ENCODE measurements around the gene ATF7IP2. TPM values are rescaled to one million over a fixed set of nuclear protein-coding genes. Genes with fewer than 3 reads are reported as not detected.

ATF7IP2 gene
- total RNA-seq, 1 experiment from 2014 or later: 7.4 TPM

GRCh38 chr16:10466861-10467260, 81.0 kb downstream of the ATF7IP2 start:
- ATAC-seq (no peak), DNase-seq (ENCODE audit: low read depth, low spot score) (no peak)
- Histone ChIP-seq H3K4me3 (replicated peaks in 1 of 2; ENCODE audit: low read depth in 1 of 2, low read length in 2 of 2) (no peak overlapping the region), H4K20me1 (ENCODE audit: insufficient read depth) (no peaks in the 10 kb centered on the region), H3K9me2 (ENCODE audit: insufficient read depth) (no peaks in the 10 kb centered on the region), H3K36me3 (ENCODE audit: control insufficient read depth in 1 of 2, insufficient read depth in 2 of 2, low read length in 2 of 2) (no peaks in the 10 kb centered on the region), H3K4me1 (ENCODE audit: control insufficient read depth in 1 of 2, insufficient read depth in 2 of 2, low read length in 2 of 2) (no peaks in the 10 kb centered on the region), H3K27ac (ENCODE audit: low read depth, low read length) (no peak overlapping the region), H3K9me3 (ENCODE audit: control insufficient read depth in 1 of 2, insufficient read depth in 1 of 2, low read depth in 1 of 2, low read length in 2 of 2) (no peaks in the 10 kb centered on the region), H3K79me2 (ENCODE audit: insufficient read depth, low read length) (no peaks in the 10 kb centered on the region), H3K27me3 (ENCODE audit: insufficient read depth, low read length) (no peaks in the 10 kb centered on the region), H2AFZ (ENCODE audit: low read depth, low read length, poor library complexity, severe bottlenecking) (no peak overlapping the region), H3K4me2 (ENCODE audit: low read length) (no peak overlapping the region), H3K9ac (ENCODE audit: low read length) (no peak overlapping the region)
- POLR2A ChIA-PET: no interaction called here
- BruUV-seq (replicated peaks): no TSS peak
- intact Hi-C loops (cut with micrococcal nuclease): no loop called here
- TF ChIP-seq EZH2 (IDR thresholded peaks at IDR 0.05) (no peak), EGR1 (IDR thresholded peaks at IDR 0.05; ENCODE audit: low read depth) (no peak), REST (IDR thresholded peaks at IDR 0.05; ENCODE audit: low read depth) (no peak), ZBTB33 (IDR thresholded peaks at IDR 0.05; ENCODE audit: extremely low read depth, insufficient replicate concordance, low read length) (no peak), CTCF (IDR thresholded peaks at IDR 0.05 in 2 of 3, conservative IDR thresholded peaks at IDR 0.05 in 1 of 3; ENCODE audit: borderline replicate concordance in 1 of 3, insufficient read depth in 1 of 3, low read depth in 2 of 3, low read length in 2 of 3) (no peak), MAX (IDR thresholded peaks at IDR 0.05) (no peak), ZNF274 (IDR thresholded peaks at IDR 0.05; ENCODE audit: low read depth, low read length) (no peak), CBX3 (IDR thresholded peaks at IDR 0.05; ENCODE audit: low read depth) (no peak), CEBPB (IDR thresholded peaks at IDR 0.05; ENCODE audit: low read depth) (no peak), POLR2AphosphoS5 (IDR thresholded peaks at IDR 0.05; ENCODE audit: low read depth, low read length) (no peak), SP1 (IDR thresholded peaks at IDR 0.05; ENCODE audit: low read depth) (no peak), JUND (IDR thresholded peaks at IDR 0.05) (no peak), TCF7L2 (IDR thresholded peaks at IDR 0.05; ENCODE audit: borderline replicate concordance, extremely low read depth, insufficient read depth, insufficient read length) (no peak), SIN3A (IDR thresholded peaks at IDR 0.05; ENCODE audit: low read depth) (no peak), RAD21 (IDR thresholded peaks at IDR 0.05; ENCODE audit: low read depth) (no peak), ZFX (IDR thresholded peaks at IDR 0.05) (no peak), YY1 (IDR thresholded peaks at IDR 0.05; ENCODE audit: extremely low read depth, insufficient replicate concordance, low read depth, low read length) (no peak)
- CTCF ChIA-PET: no interaction called here
- RAD21 ChIA-PET (ENCODE audit: low non-redundant PET in 1 of 2, low total read pairs in 2 of 2, uncharacterized antibody in 2 of 2, unreplicated experiment in 2 of 2): no interaction called here
